ENCODE measurements around the gene TUBD1. TPM values are rescaled to one million over a fixed set of nuclear protein-coding genes. Genes with fewer than 3 reads are reported as not detected.
"Not testable (repeated sequence)": the region's sequence is repeated elsewhere in the genome, so short reads cannot be mapped to it uniquely, and the experiment has no call there.

TUBD1 gene
- total RNA-seq = 12.1 and 15.5 TPM in 2 replicates

GRCh38 chr17:59892924-59893675, at the start of gene TUBD1, which contains the start of gene RPS6KB1:
Gene TUBD1 (minus strand): TSS chr17:59892943. CDS start chr17:59891002, 1,941 bp downstream.
Gene RPS6KB1 (plus strand): TSS chr17:59893121. CDS start chr17:59893185, 64 bp downstream.
- intact Hi-C loops (cut with micrococcal nuclease) = loop anchor here (1.0 to 10.0 kb wide), 13 partner anchors 46 to 738 kb away; partner anchors contain the start of genes APPBP2, CLTC, DHX40 and HEATR6

GRCh38 chr17:59941131-59941530, 48.4 kb upstream of the TUBD1 start:
- intact Hi-C loops (cut with micrococcal nuclease) = no loop called here

DNA sequence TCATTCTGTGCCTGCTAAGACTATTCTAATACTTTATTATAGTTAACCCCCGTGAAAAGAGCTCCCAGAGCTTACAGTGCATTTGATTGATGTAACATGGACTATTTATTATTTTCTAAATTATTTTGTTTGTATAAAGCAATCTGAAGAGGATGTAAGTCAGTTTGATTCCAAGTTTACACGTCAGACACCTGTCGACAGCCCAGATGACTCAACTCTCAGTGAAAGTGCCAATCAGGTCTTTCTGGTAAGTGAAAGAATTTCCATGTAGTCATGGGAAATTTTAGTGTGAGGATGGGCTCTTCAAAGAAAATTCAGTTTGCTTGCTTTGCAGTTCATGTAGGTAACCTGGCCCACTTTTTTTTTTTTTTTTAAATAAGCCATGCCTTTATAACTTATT, 48.0 kb upstream of the TUBD1 start:
- intact Hi-C loops (cut with micrococcal nuclease) = not testable (repeated sequence)

GRCh38 chr17:59933317-59933716, 40.6 kb upstream of the TUBD1 start:
- intact Hi-C loops (cut with micrococcal nuclease) = not testable (repeated sequence)

DNA sequence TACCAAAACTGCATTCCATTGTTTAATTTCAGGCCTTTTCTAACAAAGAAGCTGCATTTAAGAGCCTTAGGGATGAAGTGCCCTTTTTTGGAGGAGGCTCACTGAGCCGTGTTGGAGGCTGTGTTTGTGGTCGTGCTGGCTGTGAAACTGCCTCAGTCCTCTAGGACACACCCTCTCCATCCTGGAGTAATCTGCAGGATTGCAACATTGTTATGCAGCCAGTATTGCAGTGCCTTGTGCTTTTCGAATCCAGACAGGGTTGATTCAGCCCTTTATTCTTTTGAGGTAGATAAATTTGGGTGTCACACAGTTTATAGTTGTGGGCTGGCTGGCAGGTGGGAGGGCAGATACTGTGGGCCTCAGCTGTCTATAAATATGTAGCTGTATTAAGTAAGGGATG, 38.0 kb upstream of the TUBD1 start:
- intact Hi-C loops (cut with micrococcal nuclease) = not testable (repeated sequence)

- intact Hi-C loops (cut with micrococcal nuclease) = not testable (repeated sequence)
Measured at GRCh38 chr17:59930121-59930520, 37.4 kb upstream of the TUBD1 start.

- intact Hi-C loops (cut with micrococcal nuclease) = not testable (repeated sequence)
Measured at GRCh38 chr17:59920637-59921036, 27.9 kb upstream of the TUBD1 start.

- intact Hi-C loops (cut with micrococcal nuclease) = no loop called here
Measured at GRCh38 chr17:59916446-59916845, 23.7 kb upstream of the TUBD1 start.

- intact Hi-C loops (cut with micrococcal nuclease) = loop anchor here (1.0 to 5.0 kb wide), 2 partner anchors 123 to 161 kb away; no protein-coding TSS in a partner anchor
Measured at GRCh38 chr17:59914274-59914854, 21.6 kb upstream of the TUBD1 start.

DNA sequence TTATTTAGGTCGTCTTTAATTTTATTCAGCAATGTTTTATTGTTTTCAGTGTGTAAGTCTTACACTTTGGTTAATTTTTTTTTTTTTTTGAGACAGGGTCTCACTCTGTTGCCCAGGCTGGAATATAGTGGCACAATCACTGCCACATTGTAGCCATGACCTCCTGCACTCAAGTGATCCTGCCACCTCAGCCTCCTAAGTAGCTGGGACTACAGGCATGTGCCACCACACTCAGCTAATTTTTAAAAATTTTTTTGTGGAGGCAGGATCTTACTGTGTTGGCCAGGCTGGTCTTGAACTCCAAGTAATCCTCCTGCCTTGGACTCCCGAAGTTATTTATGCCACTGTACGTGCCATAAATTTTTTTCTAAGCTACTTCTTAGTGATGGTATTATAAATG, 14.7 kb upstream of the TUBD1 start:
- intact Hi-C loops (cut with micrococcal nuclease) = no loop called here

- intact Hi-C loops (cut with micrococcal nuclease) = no loop called here
Measured at GRCh38 chr17:59903455-59903854, 10.7 kb upstream of the TUBD1 start.

GRCh38 chr17:59901604-59902003, 8.9 kb upstream of the TUBD1 start:
- intact Hi-C loops (cut with micrococcal nuclease) = no loop called here

GRCh38 chr17:59899099-59899498, 6.4 kb upstream of the TUBD1 start:
- intact Hi-C loops (cut with micrococcal nuclease) = loop anchor here (10.0 kb wide), 2 partner anchors 276 to 334 kb away; partner anchors contain the start of gene DHX40

- intact Hi-C loops (cut with micrococcal nuclease) = loop anchor here (10.0 kb wide), 2 partner anchors 278 to 332 kb away; partner anchors contain the start of gene DHX40
Measured at GRCh38 chr17:59897090-59897489, 4.3 kb upstream of the TUBD1 start.

GRCh38 chr17:59893676-59894100, 945 bp upstream of the TUBD1 start:
- intact Hi-C loops (cut with micrococcal nuclease) = loop anchor here (1.0 to 10.0 kb wide), 13 partner anchors 47 to 738 kb away; partner anchors contain the start of genes APPBP2, CLTC, DHX40 and HEATR6

- intact Hi-C loops (cut with micrococcal nuclease) = loop anchor here (2.0 to 10.0 kb wide), 8 partner anchors 46 to 708 kb away; partner anchors contain the start of genes APPBP2, DHX40, HEATR6 and PPM1D
Measured at GRCh38 chr17:59892251-59892923, 356 bp downstream of the TUBD1 start.

- intact Hi-C loops (cut with micrococcal nuclease) = loop anchor here (5.0 to 10.0 kb wide), 3 partner anchors 284 to 637 kb away; partner anchors contain the start of genes APPBP2 and DHX40
Measured at GRCh38 chr17:59890720-59891119, 2.0 kb downstream of the TUBD1 start.

- intact Hi-C loops (cut with micrococcal nuclease) = no loop called here
Measured at GRCh38 chr17:59888145-59888750, 4.5 kb downstream of the TUBD1 start.

DNA sequence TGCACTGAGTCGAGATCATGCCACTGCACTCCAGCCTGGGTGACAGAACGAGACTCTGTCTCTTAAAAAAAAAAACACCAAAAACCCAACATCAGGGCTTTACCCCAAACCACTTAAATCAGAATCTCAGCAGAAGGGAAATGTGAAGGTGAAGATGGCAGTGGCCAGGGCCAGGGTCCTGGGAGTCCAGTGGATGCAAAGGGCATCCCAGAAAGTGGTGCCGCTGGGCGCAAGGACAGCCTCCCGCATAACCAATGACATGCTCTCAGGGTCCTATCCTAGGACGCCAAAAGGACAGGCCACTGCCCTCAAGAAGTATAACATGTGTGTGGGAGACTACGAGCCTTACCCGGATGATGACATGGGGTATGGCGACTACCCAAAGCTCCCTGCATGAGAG, 7.9 kb downstream of the TUBD1 start:
- intact Hi-C loops (cut with micrococcal nuclease) = no loop called here

- intact Hi-C loops (cut with micrococcal nuclease) = no loop called here
Measured at GRCh38 chr17:59878624-59879023, 14.1 kb downstream of the TUBD1 start.

DNA sequence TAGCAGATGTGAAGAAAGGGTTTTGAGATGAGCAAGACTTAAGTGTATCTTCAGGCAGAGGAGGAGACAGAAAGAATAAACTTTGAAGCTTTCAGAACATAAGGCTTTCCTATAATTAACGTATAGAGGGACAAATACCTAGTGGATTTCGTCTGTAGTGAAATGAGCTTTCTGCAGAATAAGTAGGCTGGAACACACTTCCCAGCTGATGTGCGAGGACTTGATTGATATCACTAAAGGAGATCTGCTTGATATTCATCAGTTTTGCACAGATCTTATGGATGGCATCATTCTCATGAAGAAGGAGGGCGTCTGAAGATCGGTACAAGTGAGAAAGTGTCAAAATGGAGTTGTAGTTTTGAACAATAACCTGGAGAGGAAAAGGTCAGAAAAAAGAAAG, 14.8 kb downstream of the TUBD1 start:
- intact Hi-C loops (cut with micrococcal nuclease) = no loop called here

Data from T-helper 1 cell treated with Interleukin-12 subunit alpha and Interleukin-12 subunit beta and Interleukin-4 antibody, amounts not matched to agents 30 ng/mL and 1 ng/mL, for 36 hours (primary cell).